Measurements from ENCODE around the gene RBPMS2.

DNA sequence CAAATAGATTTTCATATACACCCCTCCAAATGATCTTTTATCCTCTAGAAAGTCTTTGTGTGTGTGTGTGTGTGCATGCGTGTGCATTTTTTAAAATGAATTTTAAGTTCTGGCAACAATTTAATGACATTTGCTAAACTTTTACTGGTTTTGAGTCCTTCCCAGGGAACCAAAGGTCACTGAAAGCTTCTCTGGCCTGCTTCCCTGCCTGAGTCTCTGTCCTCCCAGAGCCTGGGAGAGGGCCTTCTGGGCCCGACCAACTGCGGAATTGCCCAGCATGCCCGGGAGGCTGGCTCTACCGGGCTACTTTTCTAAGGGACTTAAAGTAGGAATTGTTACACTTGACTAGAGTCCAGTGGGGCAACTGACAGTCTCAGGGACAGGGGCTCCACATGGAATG, 7.4 kb upstream of the RBPMS2 start:
- TF ChIP-seq, protein P1, sequence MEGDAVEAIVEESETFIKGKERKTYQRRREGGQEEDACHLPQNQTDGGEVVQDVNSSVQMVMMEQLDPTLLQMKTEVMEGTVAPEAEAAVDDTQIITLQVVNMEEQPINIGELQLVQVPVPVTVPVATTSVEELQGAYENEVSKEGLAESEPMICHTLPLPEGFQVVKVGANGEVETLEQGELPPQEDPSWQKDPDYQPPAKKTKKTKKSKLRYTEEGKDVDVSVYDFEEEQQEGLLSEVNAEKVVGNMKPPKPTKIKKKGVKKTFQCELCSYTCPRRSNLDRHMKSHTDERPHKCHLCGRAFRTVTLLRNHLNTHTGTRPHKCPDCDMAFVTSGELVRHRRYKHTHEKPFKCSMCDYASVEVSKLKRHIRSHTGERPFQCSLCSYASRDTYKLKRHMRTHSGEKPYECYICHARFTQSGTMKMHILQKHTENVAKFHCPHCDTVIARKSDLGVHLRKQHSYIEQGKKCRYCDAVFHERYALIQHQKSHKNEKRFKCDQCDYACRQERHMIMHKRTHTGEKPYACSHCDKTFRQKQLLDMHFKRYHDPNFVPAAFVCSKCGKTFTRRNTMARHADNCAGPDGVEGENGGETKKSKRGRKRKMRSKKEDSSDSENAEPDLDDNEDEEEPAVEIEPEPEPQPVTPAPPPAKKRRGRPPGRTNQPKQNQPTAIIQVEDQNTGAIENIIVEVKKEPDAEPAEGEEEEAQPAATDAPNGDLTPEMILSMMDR (IDR thresholded peaks at IDR 0.05): no peak
- no peak for TF ChIP-seq POLR2A (IDR thresholded peaks at IDR 0.05)
